Tibial nerve (tissue), 4 donors: ENCODE results near the gene LMCD1. TPM values are rescaled to one million over a fixed set of nuclear protein-coding genes. Genes with fewer than 3 reads are reported as not detected.
"Not testable (repeated sequence)": the region's sequence is repeated elsewhere in the genome, so short reads cannot be mapped to it uniquely, and the experiment has no call there.

Source experiments
- DNase-seq, 2 donors: peaks; one replicate each; pipeline ENCODE4 v3.0.0-alpha.2; 2019; ENCODE audit warnings: low spot score in 2 of 2
- H3K27ac ChIP-seq, 4 donors: fragments of 200-600 bp; sonication (generic) in 3 of 4; one replicate each; pipeline ENCODE4 v1.5.1; 2017 to 2019; ENCODE audit warnings: mild to moderate bottlenecking in 1 of 4
- H3K27me3 ChIP-seq, 2 donors: fragments of 200-600 bp; sonication (generic) in 1 of 2; one replicate each; pipeline versions ENCODE4 v1.5.1 to v1.6.0; 2017 to 2019
- H3K36me3 ChIP-seq, 3 donors: fragments of 200-600 bp; sonication (generic); one replicate each; pipeline ENCODE4 v1.5.1; 2018 to 2019
- H3K4me1 ChIP-seq, 4 donors: fragments of 200-600 bp; sonication (generic) in 3 of 4; one replicate each; pipeline ENCODE4 v1.5.1; 2017 to 2019
- H3K4me3 ChIP-seq, 4 donors: fragments of 200-600 bp; sonication (generic) in 3 of 4; one replicate each; pipeline ENCODE4 v1.5.1; 2017 to 2019; ENCODE audit warnings: mild to moderate bottlenecking in 1 of 4, moderate library complexity in 1 of 4
- H3K9me3 ChIP-seq, 4 donors: fragments of 200-600 bp; sonication (generic) in 3 of 4; one replicate each; pipeline ENCODE4 v1.5.1; 2017 to 2019
- CTCF ChIP-seq, 5 experiments: fragments of 200-600 bp in 3 of 5; fragments of 450-650 bp in 2 of 5; sonication (generic) in 3 of 5; IDR thresholded peaks; one replicate each; pipeline ENCODE4 v1.5.1; 2016 to 2019; ENCODE audit warnings: antibody characterized with exemption in 5 of 5, mild to moderate bottlenecking in 3 of 5, moderate library complexity in 2 of 5
- EP300 ChIP-seq, 2 donors: sonication (generic); formaldehyde crosslinking; IDR thresholded peaks; one replicate each; pipeline ENCODE4 v1.6.1; 2017; ENCODE audit warnings: antibody characterized with exemption in 2 of 2, mild to moderate bottlenecking in 1 of 2
- POLR2A ChIP-seq, 2 donors: fragments of 450-650 bp; IDR thresholded peaks; one replicate each; pipeline ENCODE4 v1.6.1; 2017; ENCODE audit warnings: antibody characterized with exemption in 2 of 2, mild to moderate bottlenecking in 2 of 2, moderate library complexity in 2 of 2
- WGBS, 2 donors: methylation state at CpG; one replicate each; pipeline ENCODE4 v1.1.5; 2018; 5-methylcytosine and 5-hydroxymethylcytosine counted together
- total RNA-seq, 4 donors: library from RNA; depleted of rRNA; stranded (reverse); fragments of >200 nt; gene quantifications; one replicate each; pipeline ENCODE4 v1.1.0, GENCODE V29; 2016

The LMCD1 gene
- total RNA-seq, 4 donors from 2014 or later: 81.2 to 147 (median 92.9) TPM

DNA sequence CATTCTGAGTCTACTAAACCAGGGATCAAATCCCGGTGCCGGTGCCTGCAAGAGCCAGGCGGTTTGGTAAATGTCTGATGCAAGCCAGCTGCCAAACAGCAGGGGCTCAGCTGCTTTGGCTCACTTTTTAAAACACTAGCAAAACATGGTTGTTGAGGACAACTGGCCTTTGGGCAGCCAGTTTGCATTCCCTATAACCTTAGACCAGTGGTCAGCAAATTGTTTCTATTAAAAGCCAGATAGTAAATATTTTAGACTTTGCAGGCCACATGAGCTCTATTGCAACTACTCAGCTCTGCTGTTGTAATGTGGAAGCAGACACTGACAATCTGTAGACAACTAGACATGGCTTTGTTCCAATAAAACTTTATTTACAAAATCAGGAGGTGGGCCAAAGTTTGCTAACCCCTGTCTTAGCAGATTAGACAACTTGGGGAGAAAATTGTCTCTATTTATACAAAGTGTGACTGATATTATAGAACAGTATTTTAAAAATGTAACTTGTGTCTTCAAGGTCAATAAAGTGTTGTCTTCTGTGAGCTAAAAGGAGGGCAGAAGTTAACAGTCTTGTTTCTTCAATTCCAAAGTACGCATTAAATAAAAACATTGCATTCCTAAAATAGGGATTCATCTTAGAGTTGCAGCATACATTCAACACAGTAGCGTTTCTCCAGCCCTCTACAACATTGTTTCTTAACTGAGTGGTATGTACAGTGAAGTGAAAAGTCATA lies 75.4 kb downstream of the LMCD1 start:
- WGBS, 2 donors: 75 to 77% methylated on average over 5 of the region's 5 CpGs
- TF ChIP-seq EP300 (IDR thresholded peaks at IDR 0.05) (no peak), POLR2A (IDR thresholded peaks at IDR 0.05) (no peak), CTCF (IDR thresholded peaks at IDR 0.05) (no peak)
- DNase-seq: no peak
- Histone ChIP-seq H3K4me3 (no peak overlapping the region), H3K36me3 (peaks cover 0 to 8% (median 0%) of the 10 kb centered on the region in 3 donors), H3K27me3 (no peaks in the 10 kb centered on the region), H3K27ac (no peak overlapping the region), H3K4me1 (peaks cover 0 to 15% (median 1%) of the 10 kb centered on the region in 4 donors), H3K9me3 (peaks cover 0 to 14% (median 0%) of the 10 kb centered on the region in 4 donors)

GRCh38 chr3:8578282-8578681 lies 76.7 kb downstream of the LMCD1 start:
- peaks cover 0 to 8% (median 0%) of the 10 kb centered on the region in 3 donors for H3K36me3 ChIP-seq
- H3K27ac ChIP-seq: no peak overlapping the region
- H3K4me3 ChIP-seq: no peak overlapping the region
- TF ChIP-seq POLR2A (IDR thresholded peaks at IDR 0.05) (no peak), CTCF (IDR thresholded peaks at IDR 0.05) (no peak), EP300 (IDR thresholded peaks at IDR 0.05) (no peak)
- H3K9me3 ChIP-seq: peaks cover 0 to 14% (median 0%) of the 10 kb centered on the region in 4 donors
- no peaks in the 10 kb centered on the region for H3K27me3 ChIP-seq
- whole genome bisulfite sequencing, 2 donors: 79 to 80% methylated on average over 4 of the region's 4 CpGs
- peaks cover 0 to 12% (median 0%) of the 10 kb centered on the region in 4 donors for H3K4me1 ChIP-seq
- no peak for DNase-seq

GRCh38 chr3:8579096-8579495 lies 77.5 kb downstream of the LMCD1 start:
- TF ChIP-seq EP300 (IDR thresholded peaks at IDR 0.05): no peak
- TF ChIP-seq POLR2A (IDR thresholded peaks at IDR 0.05): no peak
- no peak for TF ChIP-seq CTCF (IDR thresholded peaks at IDR 0.05)
- Histone ChIP-seq H3K9me3 (peaks cover 0 to 14% (median 0%) of the 10 kb centered on the region in 4 donors), H3K36me3 (peaks cover 0 to 8% (median 0%) of the 10 kb centered on the region in 3 donors), H3K4me3 (no peak overlapping the region), H3K27ac (no peak overlapping the region), H3K27me3 (no peaks in the 10 kb centered on the region), H3K4me1 (peaks cover 0 to 4% (median 0%) of the 10 kb centered on the region in 4 donors)
- WGBS, 2 donors: 51 to 60% methylated on average over 5 of the region's 5 CpGs
- no peak for DNase-seq

- 87% methylated on average over 5 of the region's 5 CpGs for WGBS, 2 donors
- Histone ChIP-seq H3K4me1 (no peaks in the 10 kb centered on the region), H3K9me3 (peaks cover 0 to 14% (median 0%) of the 10 kb centered on the region in 4 donors), H3K36me3 (peaks cover 0 to 8% (median 0%) of the 10 kb centered on the region in 3 donors), H3K27ac (no peak overlapping the region), H3K4me3 (no peak overlapping the region), H3K27me3 (no peaks in the 10 kb centered on the region)
- no peak for DNase-seq
- TF ChIP-seq POLR2A (IDR thresholded peaks at IDR 0.05): no peak
These were observed 78.3 kb downstream of the LMCD1 start for GRCh38 chr3:8579943-8580342.

- whole genome bisulfite sequencing, 2 donors: 69 to 70% methylated on average over 5 of the region's 5 CpGs
- not testable (repeated sequence) for H3K4me3 ChIP-seq, DNase-seq, H3K36me3 ChIP-seq, H3K27me3 ChIP-seq, H3K27ac ChIP-seq, H3K4me1 ChIP-seq
- H3K9me3 ChIP-seq: peaks cover 0 to 14% (median 0%) of the 10 kb centered on the region in 4 donors
These were observed 78.8 kb downstream of the LMCD1 start for GRCh38 chr3:8580434-8580833.

GRCh38 chr3:8581373-8581772 lies 79.8 kb downstream of the LMCD1 start:
- TF ChIP-seq CTCF (IDR thresholded peaks at IDR 0.05) (no peak), EP300 (IDR thresholded peaks at IDR 0.05) (no peak), POLR2A (IDR thresholded peaks at IDR 0.05) (no peak)
- Histone ChIP-seq H3K36me3 (peaks cover 0 to 6% (median 0%) of the 10 kb centered on the region in 3 donors), H3K27me3 (no peaks in the 10 kb centered on the region), H3K4me3 (no peak overlapping the region), H3K4me1 (no peaks in the 10 kb centered on the region), H3K27ac (no peak overlapping the region), H3K9me3 (peaks cover 0 to 17% (median 0%) of the 10 kb centered on the region in 4 donors)
- WGBS, 2 donors: 85 to 87% methylated on average over 3 of the region's 3 CpGs
- DNase-seq: no peak
